Liver (tissue), 9 donors: ENCODE results near the gene HSP90AB1. TPM values are rescaled to one million over a fixed set of nuclear protein-coding genes. Genes with fewer than 3 reads are reported as not detected.

Experiments used
- DNase-seq: peaks from one replicate; pipeline ENCODE4 v3.0.0-alpha.2; 2017; ENCODE audit warnings: low spot score
- H3K27ac ChIP-seq, 2 donors: one replicate each; pipeline ENCODE4 v1.7.0; 2013; ENCODE audit warnings: inconsistent platforms in 2 of 2, low read length in 2 of 2, control low read depth in 1 of 2, low read depth in 1 of 2, mild to moderate bottlenecking in 1 of 2
- H3K27me3 ChIP-seq, 4 donors: one replicate each; pipeline versions ENCODE4 v1.6.1 to v1.7.0; 2013; ENCODE audit warnings: low read length in 3 of 4, inconsistent platforms in 1 of 4, mild to moderate bottlenecking in 1 of 4, moderate library complexity in 1 of 4; ENCODE audit not compliant: control insufficient read depth in 4 of 4, insufficient read depth in 4 of 4
- H3K36me3 ChIP-seq, 4 donors: one replicate each; pipeline versions ENCODE4 v1.6.1 to v1.7.0; 2013; ENCODE audit warnings: low read length in 3 of 4, mild to moderate bottlenecking in 3 of 4, low read depth in 1 of 4, moderate library complexity in 1 of 4; ENCODE audit not compliant: control insufficient read depth in 4 of 4, insufficient read depth in 3 of 4
- H3K4me1 ChIP-seq, 4 donors: one replicate each; pipeline versions ENCODE4 v1.6.1 to v1.7.0; 2013; ENCODE audit warnings: low read length in 3 of 4, mild to moderate bottlenecking in 3 of 4, moderate library complexity in 1 of 4; ENCODE audit not compliant: control insufficient read depth in 4 of 4, insufficient read depth in 4 of 4
- H3K4me3 ChIP-seq, 3 donors: one replicate each; pipeline versions ENCODE4 v1.6.1 to v1.7.0; 2013; ENCODE audit warnings: low read length in 3 of 3, control low read depth in 1 of 3, low read depth in 1 of 3, mild to moderate bottlenecking in 1 of 3
- H3K9ac ChIP-seq, 2 donors: one replicate each; pipeline ENCODE4 v1.7.0; 2013; ENCODE audit warnings: low read length in 2 of 2, mild to moderate bottlenecking in 2 of 2, moderate library complexity in 2 of 2, control low read depth in 1 of 2, low read depth in 1 of 2
- H3K9me3 ChIP-seq, 4 donors: one replicate each; pipeline versions ENCODE4 v1.6.1 to v1.7.0; 2013; ENCODE audit warnings: low read length in 3 of 4; ENCODE audit not compliant: control insufficient read depth in 4 of 4
- ATF3 ChIP-seq: IDR thresholded peaks from 2 replicates; pipeline ENCODE4 v1.6.1; 2016; ENCODE audit warnings: antibody characterized with exemption
- EGR1 ChIP-seq, 2 donors: IDR thresholded peaks; 2 replicates each; pipeline ENCODE4 v1.6.1; 2016 to 2018; ENCODE audit warnings: antibody characterized with exemption in 2 of 2, low read depth in 2 of 2
- FOXA1 ChIP-seq: IDR thresholded peaks from 2 replicates; pipeline ENCODE4 v1.6.1; 2016; ENCODE audit warnings: antibody characterized with exemption
- FOXA2 ChIP-seq: IDR thresholded peaks from 2 replicates; pipeline ENCODE4 v1.6.1; 2016; ENCODE audit warnings: antibody characterized with exemption
- HNF4A ChIP-seq, 2 donors: conservative IDR thresholded peaks; 2 replicates each; pipeline ENCODE4 v1.6.1; 2016; ENCODE audit warnings: antibody characterized with exemption in 2 of 2, mild to moderate bottlenecking in 2 of 2
- JUND ChIP-seq, 2 donors: IDR thresholded peaks; 2 replicates each; pipeline ENCODE4 v1.6.1; 2016; ENCODE audit warnings: antibody characterized with exemption in 2 of 2
- MAX ChIP-seq: IDR thresholded peaks from 2 replicates; pipeline ENCODE4 v1.6.1; 2016; ENCODE audit warnings: antibody characterized with exemption
- NR2F2 ChIP-seq: IDR thresholded peaks from 2 replicates; pipeline ENCODE4 v1.6.1; 2016; ENCODE audit warnings: antibody characterized with exemption
- RAD21 ChIP-seq, 2 donors: IDR thresholded peaks; 2 replicates each; pipeline ENCODE4 v1.6.1; 2016; ENCODE audit warnings: antibody characterized with exemption in 2 of 2, mild to moderate bottlenecking in 2 of 2
- REST ChIP-seq: IDR thresholded peaks from 2 replicates; pipeline ENCODE4 v1.6.1; 2016; ENCODE audit warnings: antibody characterized with exemption, mild to moderate bottlenecking
- RXRA ChIP-seq, 2 donors: IDR thresholded peaks; 2 replicates each; pipeline ENCODE4 v1.6.1; 2017 to 2018; ENCODE audit warnings: antibody characterized with exemption in 2 of 2, mild to moderate bottlenecking in 1 of 2
- SP1 ChIP-seq: IDR thresholded peaks from 2 replicates; pipeline ENCODE4 v1.6.1; 2018; ENCODE audit warnings: antibody characterized with exemption, mild to moderate bottlenecking
- TAF1 ChIP-seq: conservative IDR thresholded peaks from 2 replicates; pipeline ENCODE4 v1.6.1; 2016; ENCODE audit warnings: antibody characterized with exemption, mild to moderate bottlenecking
- YY1 ChIP-seq: IDR thresholded peaks from 2 replicates; pipeline ENCODE4 v1.6.1; 2016; ENCODE audit warnings: antibody characterized with exemption, mild to moderate bottlenecking
- ZBTB33 ChIP-seq: IDR thresholded peaks from 2 replicates; pipeline ENCODE4 v1.6.1; 2016; ENCODE audit warnings: antibody characterized with exemption
- WGBS: extraction: QIAGEN DNeasy Blood & Tissue Kit; methylation state at CpG from one replicate; pipeline ENCODE4 v1.1.7; 2013; 5-methylcytosine and 5-hydroxymethylcytosine counted together
- polyA plus RNA-seq, 2 donors: library from polyadenylated mRNA; stranded (reverse) in 1 of 2; unstranded in 1 of 2; fragments of 200-250 nt in 1 of 2; fragments of >200 nt in 1 of 2; fragmentation: Nextera tagmentation in 1 of 2; extraction: Ambion mirVana in 1 of 2; gene quantifications; one replicate each; pipeline versions ENCODE4 v1.2.1 to v1.2.3, GENCODE V29; 2013 to 2015
- total RNA-seq, 2 donors: library from RNA; depleted of rRNA; stranded (reverse); fragments of >200 nt; gene quantifications; one replicate each; pipeline ENCODE4 v1.2.3, GENCODE V29; 2014
- TF ChIP-seq, protein P1 (sequence below): fragments of 150-350 bp; IDR thresholded peaks from 2 replicates; pipeline ENCODE4 v1.5.1; 2017; ENCODE audit warnings: improper control_type of control experiment, low read depth, low read length; ENCODE audit not compliant: missing input control
- donor health status: healthy.
- donor health status: healthy.
- donor health status: healthy.
- donor health status: healthy.
- donor health status: healthy.

The HSP90AB1 gene
- total and polyA plus RNA-seq, 4 donors = 129 to 281 (median 203) TPM

- WGBS = 1% methylated on average over 42 of the region's 42 CpGs
- DNase-seq = peak; percentile 87
- Histone ChIP-seq H3K9me3 (no peaks in the 10 kb centered on the region), H3K4me3 (peak overlapping the region; percentile 49 to 71 (median 49)), H3K9ac (peak overlapping the region; percentile 75), H3K27ac (peak overlapping the region; percentile 97 to 99), H3K27me3 (no peaks in the 10 kb centered on the region), H3K36me3 (no peaks in the 10 kb centered on the region), H3K4me1 (peaks cover 16 to 41% (median 35%) of the 10 kb centered on the region in 4 donors)
- no peak for TF ChIP-seq ATF3
- TF ChIP-seq SP1 = no peak
- peak; percentile 71 to 79 for TF ChIP-seq RAD21 (IDR thresholded peaks at IDR 0.05)
- TF ChIP-seq, protein P1, sequence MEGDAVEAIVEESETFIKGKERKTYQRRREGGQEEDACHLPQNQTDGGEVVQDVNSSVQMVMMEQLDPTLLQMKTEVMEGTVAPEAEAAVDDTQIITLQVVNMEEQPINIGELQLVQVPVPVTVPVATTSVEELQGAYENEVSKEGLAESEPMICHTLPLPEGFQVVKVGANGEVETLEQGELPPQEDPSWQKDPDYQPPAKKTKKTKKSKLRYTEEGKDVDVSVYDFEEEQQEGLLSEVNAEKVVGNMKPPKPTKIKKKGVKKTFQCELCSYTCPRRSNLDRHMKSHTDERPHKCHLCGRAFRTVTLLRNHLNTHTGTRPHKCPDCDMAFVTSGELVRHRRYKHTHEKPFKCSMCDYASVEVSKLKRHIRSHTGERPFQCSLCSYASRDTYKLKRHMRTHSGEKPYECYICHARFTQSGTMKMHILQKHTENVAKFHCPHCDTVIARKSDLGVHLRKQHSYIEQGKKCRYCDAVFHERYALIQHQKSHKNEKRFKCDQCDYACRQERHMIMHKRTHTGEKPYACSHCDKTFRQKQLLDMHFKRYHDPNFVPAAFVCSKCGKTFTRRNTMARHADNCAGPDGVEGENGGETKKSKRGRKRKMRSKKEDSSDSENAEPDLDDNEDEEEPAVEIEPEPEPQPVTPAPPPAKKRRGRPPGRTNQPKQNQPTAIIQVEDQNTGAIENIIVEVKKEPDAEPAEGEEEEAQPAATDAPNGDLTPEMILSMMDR = peak; percentile 90
- no peak for TF ChIP-seq MAX
- TF ChIP-seq RXRA (IDR thresholded peaks at IDR 0.05) = no peak
- no peak for TF ChIP-seq FOXA1
- no peak for TF ChIP-seq REST
- TF ChIP-seq ZBTB33 = no peak
- no peak for TF ChIP-seq YY1
- no peak for TF ChIP-seq JUND (IDR thresholded peaks at IDR 0.05)
- TF ChIP-seq NR2F2 = no peak
Observed at GRCh38 chr6:44237813-44238433, 9.0 kb upstream of the HSP90AB1 start.

- no peaks in the 10 kb centered on the region for H3K27me3 ChIP-seq
- H3K9ac ChIP-seq = no peak overlapping the region
- H3K4me1 ChIP-seq = peaks cover 11 to 32% (median 26%) of the 10 kb centered on the region in 4 donors
- H3K36me3 ChIP-seq = no peaks in the 10 kb centered on the region
- DNase-seq = no peak
- H3K27ac ChIP-seq = peak overlapping the region in 1 of 2 donors; percentile 97
- WGBS = 84% methylated on average over 7 of the region's 7 CpGs
- no peak overlapping the region for H3K4me3 ChIP-seq
- H3K9me3 ChIP-seq = no peaks in the 10 kb centered on the region
- TF ChIP-seq EGR1 (IDR thresholded peaks at IDR 0.05; ENCODE audit: low read depth in 2 of 2) (no peak), RXRA (IDR thresholded peaks at IDR 0.05) (no peak), JUND (IDR thresholded peaks at IDR 0.05) (no peak), TAF1 (no peak), FOXA2 (no peak), HNF4A (conservative IDR thresholded peaks at IDR 0.05) (no peak), ATF3 (no peak)
Observed at GRCh38 chr6:44238687-44239350, 8.1 kb upstream of the HSP90AB1 start.
